Hematopoietic multipotent progenitor cell treated with erythropoietin and hydrocortisone succinate and interleukin-3 and kit ligand, for 15 days (in vitro differentiated cells): ENCODE measurements around the gene VEPH1.

Source experiments
- DNase-seq: peaks from one replicate; pipeline ENCODE4 v3.0.0-alpha.2; 2015; ENCODE audit warnings: low spot score

The VEPH1 gene

DNA sequence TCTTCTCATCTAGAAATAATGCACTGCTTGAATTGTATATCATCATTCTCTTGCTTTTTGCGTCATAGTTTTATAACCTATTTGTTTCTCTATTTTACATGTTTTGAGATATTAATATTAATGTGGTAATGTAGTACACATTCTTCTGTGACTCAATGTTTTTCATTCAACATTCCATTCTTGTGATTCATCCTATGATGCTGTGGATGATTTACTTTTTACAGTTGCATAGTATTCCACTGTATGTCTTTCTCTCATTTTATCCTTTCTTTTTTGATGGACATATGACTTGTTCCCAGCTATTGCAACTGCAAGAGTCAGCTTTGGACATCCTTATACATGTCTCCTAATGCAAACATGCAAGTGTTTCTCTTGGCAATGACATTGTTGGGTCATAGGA is 20.6 kb upstream of the VEPH1 start:
- DNase-seq, result no peak

DNA sequence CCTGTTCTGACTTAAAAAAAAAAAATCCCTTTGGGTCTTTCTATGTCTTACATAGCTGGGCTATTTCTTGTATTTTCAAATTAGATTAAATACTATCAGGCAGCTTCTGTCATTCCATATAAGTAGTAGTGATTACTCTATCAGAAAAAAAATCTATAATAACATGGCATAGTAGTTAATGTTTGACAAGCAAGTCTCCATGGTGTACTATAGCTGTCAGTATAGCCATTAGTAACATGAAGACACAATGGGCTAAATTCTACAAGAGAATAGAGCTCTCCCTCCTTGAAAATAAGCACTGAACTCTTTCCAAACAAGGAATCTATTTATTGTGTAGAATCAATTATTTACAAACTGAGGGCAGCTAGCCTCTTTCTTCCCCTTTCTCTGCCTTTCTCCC is 19.4 kb upstream of the VEPH1 start:
- no peak for DNase-seq

DNA sequence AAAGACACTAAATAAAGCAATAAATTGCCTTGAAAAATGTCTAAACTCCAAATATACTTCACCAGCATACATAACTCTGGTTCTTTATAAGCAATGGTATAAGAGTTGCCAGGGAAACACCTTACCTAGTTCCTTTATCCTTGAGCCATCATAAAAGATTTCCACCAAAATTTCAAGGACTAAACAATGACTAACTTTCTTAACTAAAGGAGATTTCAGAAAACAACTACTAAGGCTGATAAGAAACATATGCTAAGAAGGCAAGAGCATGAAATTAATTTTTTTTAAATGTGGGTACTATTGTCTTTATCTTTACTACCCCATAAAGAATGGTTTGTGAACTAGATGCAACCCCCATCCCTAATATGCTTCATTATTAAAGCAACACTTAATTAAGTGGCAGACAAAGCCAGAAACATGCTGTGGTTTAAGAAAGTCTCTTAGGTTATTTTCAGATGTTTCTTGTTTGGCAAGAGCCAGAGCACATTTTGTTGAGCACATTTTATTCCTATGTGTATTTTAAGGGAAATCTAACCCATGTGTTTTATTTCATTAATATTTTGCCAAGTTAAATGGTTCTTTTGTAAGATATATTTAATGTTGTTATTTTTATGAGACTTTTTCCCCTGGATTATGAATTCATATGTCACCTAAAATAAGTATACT is 17.4 kb upstream of the VEPH1 start:
- DNase-seq, result no peak

GRCh38 chr3:157518881-157519280 is 15.7 kb upstream of the VEPH1 start:
- no peak for DNase-seq

GRCh38 chr3:157516928-157517327 is 13.7 kb upstream of the VEPH1 start:
- no peak for DNase-seq

DNA sequence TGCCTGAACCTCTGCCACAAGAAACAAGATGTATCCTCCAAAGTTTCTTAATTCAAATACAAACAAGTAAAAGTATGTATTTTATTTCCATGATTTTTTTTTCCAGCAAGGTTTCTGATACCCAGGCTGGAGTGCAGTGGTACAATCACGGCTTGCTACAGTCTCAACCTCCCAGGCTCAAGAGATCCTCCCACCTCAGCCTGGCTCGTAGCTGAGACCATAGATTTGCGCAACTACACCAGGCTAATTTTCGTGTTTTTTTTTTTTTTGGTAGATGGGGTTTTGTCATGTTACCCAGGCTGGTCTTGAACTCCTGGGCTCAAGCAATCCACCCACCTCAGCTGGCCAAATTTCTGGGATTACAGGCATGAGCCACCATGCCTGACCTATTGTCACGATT is 12.2 kb upstream of the VEPH1 start:
- DNase-seq, result no peak

DNA sequence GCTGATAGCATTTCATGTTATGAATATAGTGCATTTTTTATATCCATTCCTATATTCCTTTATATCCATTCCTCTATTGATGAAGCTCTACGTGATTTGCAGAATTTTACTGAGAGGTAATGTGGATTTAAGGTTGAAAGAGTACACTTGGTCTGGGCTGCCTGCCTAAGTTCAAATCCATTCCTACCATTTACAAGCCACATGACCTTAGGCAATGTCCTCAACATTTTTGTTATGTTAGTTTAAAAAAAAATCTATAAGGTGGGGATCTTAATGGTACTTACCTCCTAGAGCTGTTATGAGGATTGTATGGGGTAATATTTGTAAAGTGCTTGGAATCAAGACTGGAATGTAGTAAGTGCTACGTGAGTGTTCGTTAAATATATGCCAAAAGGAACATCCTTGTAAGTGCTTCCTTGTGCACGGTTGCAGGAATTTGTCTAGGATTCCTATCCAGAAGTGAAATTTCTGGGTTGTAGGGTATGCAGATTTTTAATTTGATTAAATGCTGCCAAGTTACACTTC is 11.2 kb upstream of the VEPH1 start:
- DNase-seq, result no peak

DNA sequence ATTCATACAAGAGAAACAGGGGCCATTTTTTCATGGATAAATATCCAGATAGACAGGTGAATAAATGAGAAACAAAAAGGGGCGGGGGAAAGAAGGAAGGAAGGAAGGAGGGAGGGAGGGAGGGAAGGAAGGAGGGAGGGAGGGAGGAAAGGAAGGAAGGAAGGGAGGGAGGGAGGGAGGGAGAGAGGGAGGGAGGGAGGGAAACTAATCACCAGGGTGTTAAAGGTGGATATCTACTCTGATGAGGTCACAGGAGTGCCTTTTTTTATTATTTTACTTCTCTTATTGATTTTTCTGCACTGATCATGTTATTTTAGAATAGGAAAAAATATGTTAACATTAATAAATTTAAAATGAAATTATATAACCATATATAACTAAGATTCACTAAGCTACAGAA is 10.4 kb upstream of the VEPH1 start:
- no peak for DNase-seq

GRCh38 chr3:157512534-157512933 is 9.3 kb upstream of the VEPH1 start:
- no peak for DNase-seq

DNA sequence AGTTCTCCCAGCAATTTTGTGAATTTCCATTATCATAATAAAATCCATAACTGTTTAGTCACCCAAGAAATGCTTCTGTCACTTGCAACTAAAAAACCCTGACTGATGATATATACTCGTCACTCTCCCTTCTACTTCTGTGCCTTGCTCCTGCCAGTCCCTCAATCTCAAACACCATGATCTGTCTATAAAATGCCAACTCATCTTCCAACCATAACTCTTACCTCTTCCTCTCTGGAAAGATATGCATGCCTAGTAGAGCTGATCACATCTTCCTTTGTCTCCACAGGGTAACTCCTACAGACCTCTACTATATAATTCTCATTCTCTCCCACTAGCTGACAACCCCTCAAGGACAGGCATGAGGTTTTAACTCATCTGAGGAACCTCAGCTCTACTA is 5.2 kb upstream of the VEPH1 start:
- DNase-seq, result no peak

GRCh38 chr3:157501863-157502262 is 1.4 kb downstream of the VEPH1 start:
- DNase-seq, result no peak

GRCh38 chr3:157500232-157500631 is 3.0 kb downstream of the VEPH1 start:
- DNase-seq, result no peak

GRCh38 chr3:157499342-157499963 is 3.8 kb downstream of the VEPH1 start:
- DNase-seq, result no peak

GRCh38 chr3:157498371-157498770 is 4.8 kb downstream of the VEPH1 start:
- DNase-seq, result no peak

DNA sequence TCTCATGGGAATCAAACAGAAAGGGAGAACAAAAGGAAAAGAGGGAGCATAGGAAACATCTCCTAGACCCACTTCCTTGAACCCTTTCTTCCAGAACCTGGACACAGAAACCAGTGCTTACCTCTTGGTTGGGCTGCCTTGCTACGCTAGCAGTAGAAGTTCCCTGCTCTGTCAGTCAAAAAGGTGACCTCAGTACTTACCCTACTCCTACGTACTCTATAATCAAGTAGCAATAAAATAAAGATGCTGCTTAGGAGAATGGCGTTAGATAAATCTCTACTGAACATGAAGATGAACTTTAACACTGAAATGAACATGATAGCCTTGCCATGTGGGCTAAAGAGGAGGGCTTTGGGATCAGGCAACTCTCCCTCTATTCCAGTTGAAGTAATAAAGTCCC is 7.4 kb downstream of the VEPH1 start:
- no peak for DNase-seq

- no peak for DNase-seq
Observed at GRCh38 chr3:157494581-157495281, 8.5 kb downstream of the VEPH1 start.

GRCh38 chr3:157493627-157494550 is 9.3 kb downstream of the VEPH1 start:
- DNase-seq, result no peak

GRCh38 chr3:157491136-157491535 is 12.1 kb downstream of the VEPH1 start:
- no peak for DNase-seq

- DNase-seq, result no peak
Observed at GRCh38 chr3:157488144-157488543, 15.1 kb downstream of the VEPH1 start.

GRCh38 chr3:157487339-157487738 is 15.9 kb downstream of the VEPH1 start:
- DNase-seq, result no peak

DNA sequence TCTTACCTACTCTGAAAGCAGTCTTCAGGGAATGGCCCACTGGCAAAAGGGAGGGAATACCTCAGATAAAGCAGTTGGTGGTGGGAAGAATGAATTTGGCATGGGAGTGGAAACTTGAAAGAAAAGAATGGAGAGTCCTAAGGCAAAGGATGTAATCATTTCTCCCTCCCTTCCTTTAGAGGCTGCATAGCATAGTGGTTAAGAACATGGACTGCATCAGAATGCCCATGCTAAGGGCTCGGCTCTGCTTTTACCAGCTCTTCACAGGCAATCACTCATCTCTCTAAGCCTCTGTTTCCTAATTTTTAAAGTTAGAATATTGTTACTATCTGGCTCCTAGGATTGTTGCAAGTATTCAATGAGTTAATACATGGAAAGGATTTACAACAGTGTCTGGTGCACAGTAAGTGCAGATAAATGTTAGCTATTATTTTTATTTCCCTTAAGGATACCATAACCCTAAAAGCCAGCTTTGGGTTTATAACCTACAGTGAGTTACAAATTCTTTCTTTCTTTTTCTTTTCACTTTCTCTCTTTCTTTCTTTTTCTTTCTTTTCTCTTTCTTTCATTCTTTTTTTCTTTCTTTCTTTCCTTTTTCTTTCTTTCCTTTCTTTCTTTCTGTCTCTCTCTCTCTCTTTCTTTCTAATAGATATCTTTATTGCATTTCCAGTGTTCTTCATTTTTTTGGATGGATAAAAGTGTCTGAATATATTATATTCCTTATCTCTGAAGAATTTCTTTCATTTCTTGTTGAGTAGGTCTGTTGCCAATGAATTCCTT is 23.6 kb downstream of the VEPH1 start:
- no peak for DNase-seq
